ENCODE measurements around the gene HYPK.
"Not testable (repeated sequence)": the region's sequence is repeated elsewhere in the genome, so short reads cannot be mapped to it uniquely, and the experiment has no call there.

The HYPK gene

DNA sequence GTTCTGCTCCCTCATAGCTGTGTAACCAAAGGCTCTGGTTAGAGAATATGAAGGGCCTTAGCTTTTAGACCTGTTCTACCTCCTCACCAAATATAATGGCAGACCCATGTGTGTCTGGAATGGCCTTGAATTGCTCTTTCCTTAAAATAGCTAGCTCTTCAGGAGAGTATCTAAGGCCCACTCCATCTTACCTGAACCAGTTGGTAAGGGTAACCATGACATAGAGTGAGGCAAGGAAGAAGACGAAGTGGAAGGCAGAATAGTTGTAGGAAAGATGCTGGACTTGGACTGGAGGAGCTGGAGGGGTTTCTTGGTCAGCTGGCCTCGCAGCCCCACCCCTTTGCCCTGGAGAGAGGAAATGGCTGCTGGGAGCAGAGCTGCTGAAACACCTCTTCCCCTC lies 5.2 kb upstream of the HYPK start:
- TF ChIP-seq, protein P1, sequence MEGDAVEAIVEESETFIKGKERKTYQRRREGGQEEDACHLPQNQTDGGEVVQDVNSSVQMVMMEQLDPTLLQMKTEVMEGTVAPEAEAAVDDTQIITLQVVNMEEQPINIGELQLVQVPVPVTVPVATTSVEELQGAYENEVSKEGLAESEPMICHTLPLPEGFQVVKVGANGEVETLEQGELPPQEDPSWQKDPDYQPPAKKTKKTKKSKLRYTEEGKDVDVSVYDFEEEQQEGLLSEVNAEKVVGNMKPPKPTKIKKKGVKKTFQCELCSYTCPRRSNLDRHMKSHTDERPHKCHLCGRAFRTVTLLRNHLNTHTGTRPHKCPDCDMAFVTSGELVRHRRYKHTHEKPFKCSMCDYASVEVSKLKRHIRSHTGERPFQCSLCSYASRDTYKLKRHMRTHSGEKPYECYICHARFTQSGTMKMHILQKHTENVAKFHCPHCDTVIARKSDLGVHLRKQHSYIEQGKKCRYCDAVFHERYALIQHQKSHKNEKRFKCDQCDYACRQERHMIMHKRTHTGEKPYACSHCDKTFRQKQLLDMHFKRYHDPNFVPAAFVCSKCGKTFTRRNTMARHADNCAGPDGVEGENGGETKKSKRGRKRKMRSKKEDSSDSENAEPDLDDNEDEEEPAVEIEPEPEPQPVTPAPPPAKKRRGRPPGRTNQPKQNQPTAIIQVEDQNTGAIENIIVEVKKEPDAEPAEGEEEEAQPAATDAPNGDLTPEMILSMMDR (IDR thresholded peaks at IDR 0.05; ENCODE audit: low read depth, low read length), result no peak
- no peak for DNase-seq (ENCODE audit: low read depth in 2 of 2)
- H3K4me3 ChIP-seq (replicated peaks in 1 of 2; ENCODE audit: low read depth in 2 of 2, low read length in 2 of 2), result no peak overlapping the region

DNA sequence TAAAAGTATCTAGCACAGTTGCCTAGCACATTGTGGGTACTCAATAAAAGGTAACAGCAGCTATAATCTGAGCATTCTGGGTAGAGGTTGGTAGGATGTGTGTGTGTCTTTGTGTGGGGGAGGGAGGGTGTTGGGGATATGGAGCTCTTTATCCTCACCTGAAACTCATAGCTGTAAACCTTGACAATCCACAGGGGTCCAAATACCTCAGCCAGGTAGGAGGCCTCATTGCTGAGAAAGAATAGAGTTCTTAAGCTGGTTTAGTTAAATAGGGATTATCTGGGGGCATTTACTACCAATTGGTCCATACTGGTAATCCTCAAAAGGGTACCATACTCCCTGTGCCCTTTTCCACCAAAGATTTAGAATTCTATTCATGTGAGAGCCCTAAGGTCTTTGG lies 4.4 kb upstream of the HYPK start:
- TF ChIP-seq, protein P1 (IDR thresholded peaks at IDR 0.05; ENCODE audit: low read depth, low read length), result no peak
- H3K4me3 ChIP-seq (replicated peaks in 1 of 2; ENCODE audit: low read depth in 2 of 2, low read length in 2 of 2), result no peak overlapping the region
- DNase-seq (ENCODE audit: low read depth in 2 of 2), result no peak

DNA sequence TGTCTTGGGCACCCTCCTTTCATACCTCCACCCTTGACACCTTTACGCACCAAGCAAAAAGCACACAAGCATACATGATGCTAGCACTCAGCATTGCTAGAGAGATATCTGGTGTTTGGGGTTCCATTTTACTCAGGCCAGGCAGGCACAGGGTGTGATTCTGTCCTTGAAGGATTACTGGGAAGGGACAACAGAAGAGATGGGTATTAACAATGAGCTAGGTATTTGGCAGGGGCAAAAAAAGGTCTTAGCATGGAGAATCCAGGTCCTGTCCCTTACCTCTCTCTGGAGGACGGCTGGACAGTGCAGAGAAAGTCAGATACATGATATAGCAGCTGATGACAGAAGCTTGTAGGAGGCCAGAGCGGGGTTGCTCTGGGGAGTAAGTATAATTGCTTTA lies 3.8 kb upstream of the HYPK start:
- H3K4me3 ChIP-seq (replicated peaks in 1 of 2; ENCODE audit: low read depth in 2 of 2, low read length in 2 of 2), result no peak overlapping the region
- TF ChIP-seq, protein P1 (IDR thresholded peaks at IDR 0.05; ENCODE audit: low read depth, low read length), result no peak
- no peak for DNase-seq (ENCODE audit: low read depth in 2 of 2)

DNA sequence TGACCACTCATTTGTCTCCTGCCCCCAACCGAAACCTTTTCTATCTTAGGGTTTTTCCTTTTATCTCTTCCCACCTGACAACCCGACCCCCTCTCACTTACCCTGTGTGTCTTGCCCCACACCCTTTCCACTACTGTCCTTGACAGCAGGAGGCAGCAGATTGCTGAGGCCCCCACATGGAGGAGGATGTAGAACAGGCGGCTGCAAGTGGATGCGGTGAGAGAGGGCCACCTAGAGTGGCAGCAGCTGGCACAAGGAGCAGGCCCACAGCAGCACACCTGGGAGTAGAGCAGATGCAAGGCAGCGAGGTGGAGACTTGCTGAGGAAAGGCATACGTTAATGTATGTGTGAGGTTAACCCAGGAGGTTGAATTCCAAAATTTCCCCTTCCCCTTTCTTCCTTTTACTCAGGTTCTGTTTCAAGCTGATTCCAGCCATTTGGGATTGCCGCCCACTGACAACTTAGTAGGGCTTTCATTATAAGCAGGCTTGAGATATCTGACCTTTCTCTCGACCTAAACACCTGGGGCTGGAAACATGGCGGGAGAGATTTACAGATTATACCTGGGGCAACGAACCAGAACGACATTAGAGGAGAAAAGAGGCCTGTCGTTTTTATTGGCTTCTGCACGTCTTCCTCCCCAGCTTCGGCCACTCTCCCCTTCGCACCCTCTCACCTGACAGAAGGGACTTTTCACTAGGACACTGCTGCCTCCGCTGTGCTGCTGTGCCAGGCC lies 1.0 kb upstream of the HYPK start:
- no peak for DNase-seq (ENCODE audit: low read depth in 2 of 2)
- TF ChIP-seq, protein P1 (IDR thresholded peaks at IDR 0.05; ENCODE audit: low read depth, low read length), result no peak
- no peak overlapping the region for H3K4me3 ChIP-seq (replicated peaks in 1 of 2; ENCODE audit: low read depth in 2 of 2, low read length in 2 of 2)

DNA sequence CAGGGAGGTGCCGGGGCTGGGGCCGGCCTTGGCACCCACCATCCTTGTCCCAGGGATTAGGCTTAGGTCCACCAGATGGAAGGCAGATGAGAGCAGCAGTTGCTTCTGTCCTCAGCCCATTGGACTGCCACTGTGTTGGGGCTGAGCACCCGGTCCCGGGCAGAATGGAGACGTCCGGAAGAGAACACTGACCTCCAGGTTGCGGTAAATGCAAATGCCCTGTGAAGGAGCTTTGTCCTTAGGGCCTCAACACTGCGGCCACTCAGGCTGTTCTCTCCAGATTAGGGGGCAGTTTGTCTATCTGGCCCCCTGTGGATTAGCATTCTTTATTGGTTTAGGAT lies 484 bp upstream of the HYPK start, which contains the start of gene SERINC4:
TSS of gene SERINC4 (minus strand) at position 276 of the 341 bp plus-strand sequence. CDS start at position 42, 234 bp downstream.
- no peak for DNase-seq (ENCODE audit: low read depth in 2 of 2)
- TF ChIP-seq, protein P1 (IDR thresholded peaks at IDR 0.05; ENCODE audit: low read depth, low read length), result no peak
- H3K4me3 ChIP-seq (replicated peaks in 1 of 2; ENCODE audit: low read depth in 2 of 2, low read length in 2 of 2), result peak within 1 kb of the TSS; percentile 96

DNA sequence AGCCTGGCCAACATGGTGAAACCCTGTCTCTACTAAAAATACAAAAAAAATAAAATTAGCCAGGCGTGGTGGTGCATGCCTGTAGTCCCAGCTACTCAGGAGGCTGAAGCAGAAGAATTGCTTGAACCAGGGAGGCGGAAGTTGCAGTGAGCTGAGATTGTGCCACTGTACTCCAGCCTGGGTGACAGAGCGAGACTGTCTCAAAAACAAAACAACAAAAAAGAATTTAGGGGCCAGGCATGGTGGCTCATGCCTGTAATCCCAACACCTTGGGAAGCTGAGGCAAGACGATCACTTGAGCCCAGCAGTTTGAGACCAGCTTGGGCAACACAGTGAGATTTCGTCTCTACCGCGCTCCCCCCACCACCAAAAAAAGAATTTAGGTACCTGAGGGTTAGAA lies 2.3 kb downstream of the HYPK start:
- H3K4me3 ChIP-seq (replicated peaks in 1 of 2; ENCODE audit: low read depth in 2 of 2, low read length in 2 of 2); DNase-seq (ENCODE audit: low read depth in 2 of 2): not testable (repeated sequence)

DNA sequence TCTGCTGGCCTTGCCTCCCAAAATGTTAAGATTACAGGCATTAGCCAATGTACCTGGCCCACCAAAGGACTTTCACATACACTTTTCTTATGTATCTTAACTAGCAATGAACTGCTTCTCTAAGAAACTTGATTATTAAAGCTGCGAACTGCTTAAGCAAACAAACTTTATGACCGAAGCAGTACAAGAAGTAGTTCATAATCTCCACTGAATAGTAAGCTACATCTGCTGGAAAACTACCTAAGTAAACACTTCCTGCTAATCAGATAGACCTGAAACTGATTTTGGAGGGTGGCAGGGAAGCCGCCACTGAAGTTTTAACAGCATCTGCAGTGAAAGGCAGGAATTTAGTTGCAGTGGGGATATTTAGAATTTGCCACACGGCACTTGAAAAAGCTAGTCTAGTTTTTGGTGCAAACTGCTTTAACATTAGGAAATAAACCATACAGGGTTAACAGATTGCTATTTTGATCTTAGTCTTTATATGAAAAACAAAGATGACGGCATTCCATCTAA lies 8.1 kb downstream of the HYPK start:
- no peak for DNase-seq (ENCODE audit: low read depth in 2 of 2)
- H3K4me3 ChIP-seq (replicated peaks in 1 of 2; ENCODE audit: low read depth in 2 of 2, low read length in 2 of 2), result no peak overlapping the region
- TF ChIP-seq, protein P1 (IDR thresholded peaks at IDR 0.05; ENCODE audit: low read depth, low read length), result no peak
